Activated T-cell treated with anti-CD3 and anti-CD28 coated beads, Interleukin-2, amount 50 U/mL, for 4 hours (primary cell): ENCODE measurements around the gene LAGE3. TPM values are rescaled to one million over a fixed set of nuclear protein-coding genes. Genes with fewer than 3 reads are reported as not detected.

Experiments
- ATAC-seq, 2 donors: fragments of 200-7000 bp; cut with Tn5 transposase; one replicate each; pipeline ENCODE4 v1.10.0; 2021
- DNase-seq: peaks from one replicate; pipeline ENCODE4 v3.0.0-alpha.2; 2020
- H3K27me3 Mint-ChIP-seq: one replicate; pipeline ENCODE4 v1.8.0; 2021; ENCODE audit warnings: low read depth, mixed read lengths
- H3K36me3 Mint-ChIP-seq: one replicate; pipeline ENCODE4 v1.8.0; 2022; ENCODE audit warnings: mixed read lengths; ENCODE audit not compliant: insufficient read depth
- H3K4me1 Mint-ChIP-seq: one replicate; pipeline ENCODE4 v1.8.0; 2021; ENCODE audit warnings: low read depth, mixed read lengths
- H3K4me3 Mint-ChIP-seq: one replicate; pipeline ENCODE4 v1.8.0; 2021; ENCODE audit warnings: mild to moderate bottlenecking, moderate library complexity, mixed read lengths
- H3K9me3 Mint-ChIP-seq: one replicate; pipeline ENCODE4 v1.8.0; 2021; ENCODE audit warnings: mixed read lengths
- total RNA-seq, 3 donors: library from RNA; stranded (reverse); gene quantifications; one replicate each; pipeline ENCODE4 v1.2.1, GENCODE V29; 2021

LAGE3 gene
- total RNA-seq, 3 donors from 2014 or later = 76.1 to 89.9 (median 88.1) TPM

DNA sequence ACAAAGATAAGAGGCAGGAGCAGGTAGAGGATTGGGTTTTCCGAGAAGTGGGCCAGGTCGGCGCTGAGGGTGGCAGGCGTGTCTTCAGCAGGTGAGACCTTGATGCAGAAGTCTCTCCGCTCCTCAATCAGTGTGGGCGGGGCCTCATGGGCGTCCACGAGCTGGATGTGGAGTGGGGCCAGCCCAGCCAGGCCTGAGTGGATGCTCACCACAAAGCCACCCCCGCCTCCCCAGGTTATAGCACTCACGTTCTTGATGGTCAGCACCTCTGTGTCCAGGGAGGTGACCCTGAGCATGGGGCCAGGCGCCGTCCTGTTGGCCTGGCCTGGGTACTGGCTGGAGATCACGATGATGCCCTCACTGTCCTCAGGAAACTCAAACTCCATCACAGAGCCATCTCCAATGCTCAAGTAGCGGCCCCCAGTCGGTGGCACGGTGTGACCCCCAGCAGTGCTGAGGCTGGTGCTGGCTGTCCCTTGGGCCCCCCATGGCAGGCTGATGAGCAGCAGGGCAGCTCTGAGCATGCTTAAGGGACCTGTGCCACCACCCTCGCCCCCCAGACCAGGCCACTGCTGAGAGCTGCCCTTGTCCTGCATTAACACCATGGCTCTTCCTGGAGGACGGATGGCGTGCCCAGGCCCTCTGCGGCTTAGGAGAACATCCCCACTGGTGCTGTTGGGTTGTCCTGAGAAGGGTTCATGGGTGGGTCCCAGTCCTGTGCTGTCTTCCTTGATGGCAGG lies 9.4 kb upstream of the LAGE3 start:
- H3K9me3 Mint-ChIP-seq = no peaks in the 10 kb centered on the region
- no peak for ATAC-seq
- no peak for DNase-seq
- peak overlapping the region; percentile 24 for H3K4me3 Mint-ChIP-seq
- H3K27me3 Mint-ChIP-seq = no peaks in the 10 kb centered on the region
- H3K4me1 Mint-ChIP-seq = peaks cover 23% of the 10 kb centered on the region
- H3K36me3 Mint-ChIP-seq = no peaks in the 10 kb centered on the region

DNA sequence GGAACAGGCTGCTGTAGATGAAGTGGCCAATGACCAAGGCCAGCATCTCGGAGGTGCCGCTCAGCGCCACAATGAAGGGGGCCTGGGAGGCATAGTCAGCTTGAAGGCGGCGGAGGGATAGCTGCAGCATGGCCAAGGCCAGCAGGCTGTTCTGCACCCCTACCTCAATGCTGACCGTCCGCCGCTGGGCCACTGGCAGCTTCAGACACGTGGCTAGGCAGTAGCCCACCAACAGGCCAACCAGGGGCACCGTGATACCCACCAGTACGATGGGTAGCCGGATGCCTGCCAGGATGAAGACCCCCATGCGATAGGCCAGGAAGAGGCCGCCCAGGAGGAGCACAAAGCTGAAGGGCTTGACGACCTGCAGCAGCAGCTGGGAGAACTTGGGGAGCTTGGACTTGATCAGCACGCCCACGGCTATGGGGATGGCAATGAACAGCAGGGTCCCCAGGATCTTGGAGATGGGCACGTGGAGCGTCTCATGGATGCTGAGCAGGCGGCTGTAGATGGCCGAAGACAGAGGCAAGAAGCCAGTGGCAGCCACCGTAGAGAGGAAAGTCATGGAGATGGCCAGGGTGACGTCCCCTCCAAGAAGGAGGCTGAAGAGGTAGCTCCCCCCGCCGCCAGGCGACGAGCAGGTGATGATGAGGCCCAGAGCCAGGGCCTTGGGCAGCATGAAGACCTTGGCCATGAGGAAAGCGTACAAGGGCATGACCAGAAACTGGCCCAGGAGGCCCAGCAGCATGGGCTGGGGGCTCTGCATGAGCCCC lies 8.6 kb upstream of the LAGE3 start:
- DNase-seq (no peak), ATAC-seq (no peak)
- Mint-ChIP-seq H3K36me3 (no peaks in the 10 kb centered on the region), H3K9me3 (no peaks in the 10 kb centered on the region), H3K27me3 (no peaks in the 10 kb centered on the region), H3K4me1 (peaks cover 26% of the 10 kb centered on the region), H3K4me3 (peak overlapping the region; percentile 82)

DNA sequence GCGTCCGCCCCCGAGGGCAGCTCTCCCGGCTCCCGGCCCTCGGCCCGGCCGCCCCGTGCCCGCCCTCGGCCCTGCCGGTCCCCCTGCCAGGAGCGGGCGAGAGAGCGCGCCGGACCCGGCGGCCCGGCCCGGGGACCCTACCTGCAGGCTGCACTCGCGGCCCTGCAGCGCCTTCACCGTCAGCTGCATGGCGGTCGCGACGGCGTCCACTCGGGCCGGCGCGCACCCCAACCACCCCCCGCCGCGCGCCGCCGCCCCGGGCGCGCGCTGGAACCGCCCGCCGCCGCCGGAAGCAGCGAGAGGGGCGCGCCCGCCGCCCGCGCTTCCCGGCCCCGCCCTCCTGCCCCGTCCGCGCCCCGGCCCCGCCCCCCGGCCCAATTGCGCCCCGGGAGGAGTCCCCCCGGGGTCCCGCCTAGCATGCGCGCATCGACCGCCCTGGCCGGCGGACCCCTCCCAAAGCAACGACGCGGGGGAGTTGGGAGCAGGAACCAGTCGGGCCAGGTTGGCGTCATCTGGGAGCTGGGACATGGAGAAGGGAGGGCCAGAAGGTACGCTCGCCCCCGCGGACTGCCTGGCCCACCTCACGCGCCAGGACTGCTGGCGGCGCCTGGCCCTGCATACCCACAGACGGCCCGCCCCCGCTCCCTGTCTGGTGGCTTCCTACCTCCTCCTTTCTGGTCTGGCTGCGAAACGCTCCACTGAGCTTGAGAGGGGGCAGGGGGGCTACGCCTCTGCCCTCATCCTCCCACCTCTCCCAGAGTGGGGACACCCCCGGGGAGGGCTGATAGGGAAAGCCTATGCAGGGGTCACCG lies 7.5 kb upstream of the LAGE3 start, which contains the start of gene UBL4A:
Gene UBL4A, minus strand, starts transcription at position 220 of the 812 bp plus-strand sequence. Its CDS starts 31 bp downstream, at position 189.
- H3K4me1 Mint-ChIP-seq = peaks cover 26% of the 10 kb centered on the region
- H3K27me3 Mint-ChIP-seq = no peaks in the 10 kb centered on the region
- ATAC-seq = peak; percentile 16 to 23
- H3K9me3 Mint-ChIP-seq = no peaks in the 10 kb centered on the region
- H3K36me3 Mint-ChIP-seq = no peaks in the 10 kb centered on the region
- peak within 1 kb of the TSS; percentile 82 for H3K4me3 Mint-ChIP-seq
- DNase-seq = peak; percentile 39

DNA sequence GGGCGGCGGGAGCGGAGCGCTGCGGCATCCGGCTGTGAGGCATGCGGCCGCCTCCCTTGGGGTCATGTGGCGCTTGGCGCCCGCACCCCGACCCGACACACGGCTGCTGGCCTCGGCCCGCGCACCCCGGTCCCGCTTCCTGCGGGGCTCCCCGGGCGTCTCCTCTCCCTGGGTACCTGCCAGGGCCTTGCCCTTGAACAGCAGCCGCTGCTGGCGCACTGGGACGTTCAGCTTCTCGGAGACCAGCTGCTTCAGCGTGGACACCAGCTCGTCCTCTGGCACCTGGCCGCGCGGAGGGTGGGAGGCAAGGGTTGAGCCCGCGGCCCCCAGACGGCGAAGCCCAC lies 6.9 kb upstream of the LAGE3 start:
- ATAC-seq = peak; percentile 19 to 23
- Mint-ChIP-seq H3K4me1 (peaks cover 26% of the 10 kb centered on the region), H3K4me3 (peak overlapping the region; percentile 53), H3K36me3 (no peaks in the 10 kb centered on the region), H3K27me3 (no peaks in the 10 kb centered on the region), H3K9me3 (no peaks in the 10 kb centered on the region)
- no peak for DNase-seq

DNA sequence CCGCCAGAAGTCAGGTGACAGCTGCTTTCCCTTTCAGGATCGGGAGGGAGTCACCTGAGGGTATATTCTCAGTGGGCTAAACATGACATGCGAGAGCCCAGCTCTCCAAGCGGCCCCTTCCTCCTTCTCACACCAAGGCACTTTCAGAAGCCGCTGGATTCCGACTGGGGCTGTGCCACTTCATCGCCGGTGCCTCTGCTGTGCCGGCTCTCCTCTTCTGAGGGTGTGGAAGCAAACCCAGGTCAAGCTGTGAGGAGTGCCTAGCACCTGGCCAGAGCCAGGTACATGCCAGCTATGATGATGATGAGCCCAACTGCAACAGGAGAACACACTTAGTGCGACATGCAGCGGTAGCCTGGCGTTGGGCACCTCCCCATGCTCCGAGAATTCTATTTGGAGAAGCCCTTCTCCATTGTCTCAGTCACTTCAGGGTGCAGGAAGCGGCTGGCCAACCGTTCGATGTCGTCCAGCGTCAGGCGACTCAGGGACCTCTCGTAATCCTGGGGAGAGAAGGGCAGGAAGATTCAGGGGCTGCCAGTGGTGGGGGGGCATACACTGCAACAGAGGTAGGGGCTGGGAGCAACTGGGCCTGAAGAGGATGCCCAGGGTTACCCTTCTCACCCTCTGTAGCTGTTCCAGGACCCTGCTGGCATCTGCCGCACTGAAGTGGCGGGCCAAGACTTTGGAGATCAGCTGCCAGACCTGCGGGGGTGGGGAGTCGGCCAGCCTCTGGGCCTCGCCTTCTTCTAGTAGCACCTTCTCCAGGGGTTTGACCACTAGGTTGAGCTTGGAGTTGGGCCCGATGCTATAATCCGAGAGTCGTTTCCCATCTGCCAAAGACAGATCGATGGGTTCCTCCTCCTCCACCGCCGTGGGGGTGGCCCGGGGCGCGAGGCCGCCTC lies 6.3 kb upstream of the LAGE3 start:
- Mint-ChIP-seq H3K36me3 (no peaks in the 10 kb centered on the region), H3K27me3 (no peaks in the 10 kb centered on the region), H3K4me3 (peak overlapping the region; percentile 77), H3K4me1 (peaks cover 26% of the 10 kb centered on the region), H3K9me3 (no peaks in the 10 kb centered on the region)
- no peak for ATAC-seq
- DNase-seq = no peak

DNA sequence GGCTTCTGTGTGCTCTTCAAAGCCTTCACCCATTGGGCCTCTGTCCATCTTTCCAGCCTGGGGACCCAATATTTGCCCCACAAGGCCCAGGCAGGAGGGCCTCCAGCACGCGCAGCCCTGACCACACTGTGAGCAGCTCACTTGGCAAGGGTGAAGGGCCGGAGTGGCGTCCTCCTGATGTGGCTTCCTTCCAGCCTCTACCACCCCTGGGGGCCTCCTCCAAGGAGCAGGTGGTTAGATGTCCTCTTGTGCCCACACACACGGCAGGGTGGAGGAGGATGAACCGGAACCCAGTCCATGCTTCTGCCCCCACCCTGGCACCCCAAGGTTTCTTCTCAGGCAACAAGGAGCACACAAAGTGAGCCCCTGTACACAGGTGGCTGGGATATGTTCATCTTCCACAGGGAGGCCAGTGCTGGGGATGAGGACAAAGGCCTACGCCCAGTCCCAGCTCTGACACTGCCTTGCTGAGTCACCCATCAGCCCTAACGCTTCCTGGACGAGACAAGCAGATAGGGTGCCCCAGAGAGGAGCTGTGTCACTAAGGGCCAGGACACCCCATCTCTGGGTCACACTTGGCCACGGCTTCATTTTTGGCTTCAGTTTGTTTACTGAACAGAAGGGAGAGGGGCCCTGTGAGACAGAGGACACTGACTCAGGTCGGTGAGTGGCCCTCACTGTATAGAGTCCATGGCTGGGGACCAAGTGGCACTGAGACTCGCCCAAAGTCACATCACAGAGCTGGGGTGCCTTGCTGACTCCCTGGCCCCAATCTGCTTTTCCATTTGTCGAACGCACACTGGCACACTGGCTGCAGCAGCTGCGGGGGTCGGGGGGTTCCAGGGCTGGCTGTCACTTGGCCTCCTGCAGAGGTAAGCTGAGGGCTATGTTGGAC lies 5.4 kb upstream of the LAGE3 start:
- no peaks in the 10 kb centered on the region for H3K27me3 Mint-ChIP-seq
- DNase-seq (no peak), ATAC-seq (no peak)
- H3K9me3 Mint-ChIP-seq = no peaks in the 10 kb centered on the region
- no peaks in the 10 kb centered on the region for H3K36me3 Mint-ChIP-seq
- peaks cover 23% of the 10 kb centered on the region for H3K4me1 Mint-ChIP-seq
- peak overlapping the region; percentile 77 for H3K4me3 Mint-ChIP-seq

DNA sequence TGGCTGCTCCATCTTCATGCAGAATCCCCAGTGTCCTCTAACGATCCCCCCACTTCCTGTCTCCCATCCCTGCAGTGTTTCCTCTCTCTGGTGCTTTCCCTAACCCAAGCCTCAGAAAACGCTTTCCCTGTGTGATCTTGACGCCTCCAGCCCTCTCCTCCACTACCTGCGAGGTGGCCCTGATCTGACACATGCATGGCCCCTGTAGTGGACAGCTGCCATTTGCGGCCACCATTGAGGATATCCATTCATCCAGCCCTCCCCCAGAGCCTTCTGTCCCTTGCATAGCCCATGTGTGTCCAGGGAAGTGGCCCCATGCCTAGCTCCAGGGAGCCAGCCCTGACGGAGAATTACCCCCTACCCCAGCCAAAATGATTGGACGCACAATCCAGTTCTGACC lies 4.2 kb upstream of the LAGE3 start:
- Mint-ChIP-seq H3K4me3 (no peak overlapping the region), H3K4me1 (peaks cover 21% of the 10 kb centered on the region), H3K9me3 (no peaks in the 10 kb centered on the region), H3K36me3 (no peaks in the 10 kb centered on the region), H3K27me3 (no peaks in the 10 kb centered on the region)
- DNase-seq = no peak
- ATAC-seq = no peak

DNA sequence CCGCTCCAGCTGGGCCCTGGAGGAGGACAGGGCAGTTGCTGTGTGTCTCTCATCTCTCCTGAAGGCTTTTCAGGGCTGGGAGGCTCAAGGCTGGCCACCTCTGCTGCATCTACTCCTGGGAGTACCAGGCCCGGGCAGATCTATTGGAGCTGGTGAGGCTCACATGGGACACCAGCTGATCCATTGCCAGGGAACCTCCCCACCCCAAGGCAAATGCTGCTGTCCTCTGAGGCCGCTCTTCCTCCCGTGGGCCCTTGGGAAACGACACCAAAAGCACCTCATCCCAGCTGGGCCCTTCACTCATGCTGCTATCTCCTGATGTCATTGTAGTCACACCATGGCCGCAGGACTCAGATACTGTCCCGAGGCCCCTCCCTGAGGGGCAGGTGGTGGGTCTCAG lies 3.7 kb upstream of the LAGE3 start:
- ATAC-seq (no peak), DNase-seq (no peak)
- Mint-ChIP-seq H3K36me3 (no peaks in the 10 kb centered on the region), H3K4me1 (peaks cover 19% of the 10 kb centered on the region), H3K27me3 (no peaks in the 10 kb centered on the region), H3K9me3 (no peaks in the 10 kb centered on the region), H3K4me3 (no peak overlapping the region)

DNA sequence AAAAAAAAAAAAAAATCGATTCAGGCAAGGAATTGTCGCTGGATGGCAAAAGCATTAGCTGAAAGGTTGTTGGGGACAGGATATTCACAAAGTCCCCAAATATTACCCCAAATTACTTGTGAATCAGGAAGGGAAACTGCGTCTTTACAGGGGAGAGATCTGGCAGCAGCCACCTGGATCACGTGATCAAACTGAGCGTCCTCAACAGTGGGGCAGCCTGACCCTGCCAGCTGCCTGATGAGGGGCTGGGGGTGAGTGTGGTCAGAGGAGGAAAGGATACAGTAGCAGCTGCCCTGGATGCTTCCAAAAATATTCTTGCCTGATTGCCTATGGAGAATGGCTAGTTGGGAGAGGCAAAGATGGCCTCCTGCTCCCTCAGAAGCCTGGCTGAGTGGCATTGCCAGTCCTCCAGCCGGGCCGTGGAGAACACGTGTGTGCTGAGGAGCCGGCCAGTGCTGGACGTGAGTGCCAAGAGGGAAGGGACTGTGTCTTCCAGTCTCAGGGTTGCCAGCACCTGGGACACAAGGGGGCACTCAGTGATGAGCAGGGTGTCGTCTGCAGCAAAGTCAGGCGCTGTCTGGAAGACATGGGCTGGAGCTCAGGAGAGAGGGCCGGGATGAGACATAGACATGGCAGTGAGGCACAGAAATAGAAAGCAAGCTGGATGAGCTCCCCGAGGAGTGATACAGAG lies 3.0 kb upstream of the LAGE3 start:
- Mint-ChIP-seq H3K27me3 (no peaks in the 10 kb centered on the region), H3K4me3 (no peak overlapping the region), H3K9me3 (no peaks in the 10 kb centered on the region), H3K36me3 (no peaks in the 10 kb centered on the region), H3K4me1 (peaks cover 19% of the 10 kb centered on the region)
- ATAC-seq (no peak), DNase-seq (no peak)

DNA sequence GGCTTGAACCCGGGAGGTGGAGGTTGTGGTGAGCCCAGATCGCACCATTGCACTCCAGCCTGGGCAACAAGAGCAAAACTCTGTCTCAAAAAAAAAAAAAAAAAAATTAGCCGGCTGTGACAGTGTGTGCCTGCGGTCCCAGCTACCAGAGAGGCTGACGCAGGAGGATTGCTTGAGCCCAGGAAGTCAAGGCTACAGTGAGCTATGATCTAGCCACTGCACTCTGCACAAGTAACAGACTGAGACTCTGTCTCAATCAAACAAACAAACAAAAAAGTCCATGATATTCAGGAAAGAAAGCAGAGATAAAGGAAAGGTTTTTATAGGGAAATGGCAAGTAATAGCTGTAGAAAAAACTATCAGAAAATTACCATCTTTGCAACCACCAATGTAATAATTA lies 2.1 kb upstream of the LAGE3 start:
- no peaks in the 10 kb centered on the region for H3K36me3 Mint-ChIP-seq
- no peak overlapping the region for H3K4me3 Mint-ChIP-seq
- H3K27me3 Mint-ChIP-seq = no peaks in the 10 kb centered on the region
- DNase-seq = no peak
- ATAC-seq = no peak
- peaks cover 17% of the 10 kb centered on the region for H3K4me1 Mint-ChIP-seq
- H3K9me3 Mint-ChIP-seq = no peaks in the 10 kb centered on the region

DNA sequence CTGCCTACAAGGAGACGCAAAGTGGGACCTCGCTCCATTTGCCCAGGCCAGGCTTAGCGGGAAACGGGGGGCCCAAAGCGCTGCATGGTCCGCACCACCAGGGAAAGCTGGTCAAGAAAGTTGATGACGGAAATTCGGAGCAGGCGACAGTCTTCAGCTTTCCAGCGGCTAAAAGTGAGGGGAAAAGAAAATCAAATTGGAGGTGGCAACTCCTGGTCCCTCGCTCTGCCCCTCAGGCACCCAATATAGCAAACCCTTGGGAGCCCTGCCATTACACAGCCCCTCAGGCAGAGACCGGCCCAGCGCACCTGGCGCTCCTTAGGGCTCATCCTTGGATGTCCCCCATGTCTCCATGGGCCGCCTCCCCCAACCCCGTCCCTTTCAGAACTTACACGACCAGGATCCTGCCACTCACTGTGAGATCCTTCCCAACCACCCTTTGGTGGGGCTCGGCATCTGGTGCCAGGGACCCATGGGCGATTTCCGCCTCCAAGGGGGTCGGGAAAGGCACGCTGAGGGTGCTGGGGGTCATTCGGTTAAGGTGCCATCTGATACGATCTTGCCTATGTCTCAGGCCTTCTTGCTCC lies 1.1 kb downstream of the LAGE3 start:
- ATAC-seq (no peak), DNase-seq (no peak)
- peak overlapping the region; percentile 83 for H3K4me3 Mint-ChIP-seq
- no peaks in the 10 kb centered on the region for H3K9me3 Mint-ChIP-seq
- H3K36me3 Mint-ChIP-seq = no peaks in the 10 kb centered on the region
- H3K27me3 Mint-ChIP-seq = no peaks in the 10 kb centered on the region
- peaks cover 8% of the 10 kb centered on the region for H3K4me1 Mint-ChIP-seq

DNA sequence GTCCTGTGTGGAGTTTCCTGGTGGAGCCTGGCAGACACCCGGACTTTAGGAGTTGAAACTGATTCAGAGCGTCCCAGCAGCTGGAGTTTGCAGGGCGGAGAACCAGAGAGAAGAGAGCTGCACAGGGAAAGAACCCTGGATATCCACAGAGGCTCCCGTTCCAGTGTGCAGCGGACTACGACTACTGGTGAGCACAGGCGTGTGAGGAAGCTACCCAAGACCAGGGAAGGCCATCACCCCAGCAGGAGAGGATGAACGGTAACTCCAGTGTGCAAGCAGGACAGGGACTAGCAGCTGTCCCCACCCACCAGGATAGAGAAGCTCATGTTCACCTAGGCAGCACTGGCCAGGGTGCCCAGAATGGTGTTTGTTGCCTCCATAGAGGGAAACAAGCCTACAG lies 2.3 kb downstream of the LAGE3 start:
- DNase-seq = no peak
- no peaks in the 10 kb centered on the region for H3K27me3 Mint-ChIP-seq
- H3K36me3 Mint-ChIP-seq = no peaks in the 10 kb centered on the region
- H3K4me1 Mint-ChIP-seq = peaks cover 8% of the 10 kb centered on the region
- no peaks in the 10 kb centered on the region for H3K9me3 Mint-ChIP-seq
- no peak overlapping the region for H3K4me3 Mint-ChIP-seq
- ATAC-seq = no peak
